HG03095 (cell line): Measurements from ENCODE around the gene KCNA5.

Source experiments
- ATAC-seq: cut with Tn5 transposase; IDR thresholded peaks from one replicate; pipeline ENCODE4 v1.9.1; 2021; ENCODE audit warnings: moderate library complexity; ENCODE audit not compliant: unreplicated experiment

The KCNA5 gene

GRCh38 chr12:5043589-5044419 is at the start of gene KCNA5:
TSS of gene KCNA5 (plus strand) at chr12:5043879. CDS start at chr12:5044148, 269 bp downstream.
- no peak for ATAC-seq

- no peak for ATAC-seq
Observed at GRCh38 chr12:4994622-4995021, 49.1 kb upstream of the KCNA5 start.

- ATAC-seq, result no peak
Observed at GRCh38 chr12:4996714-4997113, 47.0 kb upstream of the KCNA5 start.

GRCh38 chr12:4997939-4998338 is 45.7 kb upstream of the KCNA5 start:
- ATAC-seq, result no peak

DNA sequence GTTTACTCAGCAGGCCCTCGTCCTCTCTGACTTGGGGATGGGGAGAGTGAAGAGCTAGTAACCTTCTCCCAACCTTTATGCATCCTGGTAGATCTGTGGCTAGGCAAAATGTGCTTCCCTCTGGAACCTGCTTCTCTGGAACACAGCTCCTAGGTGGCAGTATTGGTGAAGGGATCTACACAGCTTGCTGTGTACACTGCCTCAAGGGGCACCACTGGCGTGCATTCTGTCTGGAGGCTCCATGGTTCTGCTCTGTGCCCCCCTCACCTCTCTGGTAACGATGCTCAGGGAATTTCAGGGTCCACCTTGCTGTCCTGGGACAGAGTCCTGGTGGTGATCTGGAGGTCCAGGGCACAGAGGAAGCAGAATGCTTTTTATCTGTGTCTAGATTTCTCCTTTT is 43.5 kb upstream of the KCNA5 start:
- no peak for ATAC-seq

- ATAC-seq, result no peak
Observed at GRCh38 chr12:5000658-5001385, 42.9 kb upstream of the KCNA5 start.

GRCh38 chr12:5003025-5003666 is 40.5 kb upstream of the KCNA5 start:
- ATAC-seq, result no peak

DNA sequence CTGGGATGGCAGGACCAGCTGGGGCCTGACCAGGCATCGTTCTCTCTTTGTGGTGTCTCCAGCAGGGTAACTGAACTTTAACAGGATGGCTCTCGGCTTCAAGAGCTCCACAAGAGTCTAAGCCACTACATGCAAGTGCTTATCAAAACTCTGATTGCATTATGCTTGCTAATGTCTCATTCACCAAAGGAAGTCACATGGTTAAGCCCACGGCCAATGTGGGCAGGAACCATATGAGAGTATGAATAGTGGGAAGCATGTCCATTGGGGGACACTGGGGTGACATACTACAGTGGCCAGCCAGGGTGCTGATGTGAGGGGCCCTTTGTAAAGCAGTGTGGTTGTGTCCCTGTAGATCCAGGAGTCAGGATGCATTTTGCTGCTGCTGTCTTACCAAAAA is 35.0 kb upstream of the KCNA5 start:
- no peak for ATAC-seq

DNA sequence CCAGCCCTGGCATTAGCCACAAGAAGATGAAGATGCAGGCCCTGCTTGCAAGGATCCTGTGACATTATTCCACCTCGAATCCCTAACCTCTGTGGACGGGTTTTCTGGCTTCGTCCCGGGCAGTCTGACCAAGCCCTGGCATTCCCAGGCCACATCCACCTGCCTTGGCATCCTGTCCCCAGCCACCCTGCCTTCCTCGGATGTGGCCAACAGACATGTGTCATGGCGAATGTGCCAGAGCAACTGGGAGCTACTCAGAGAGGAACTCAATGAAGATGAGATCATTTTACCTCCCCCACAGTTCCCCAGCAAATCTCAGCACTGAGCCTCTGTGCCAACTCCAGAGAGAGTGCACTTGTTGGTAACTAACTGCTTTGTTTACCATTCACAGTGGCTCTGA is 33.5 kb upstream of the KCNA5 start:
- no peak for ATAC-seq

DNA sequence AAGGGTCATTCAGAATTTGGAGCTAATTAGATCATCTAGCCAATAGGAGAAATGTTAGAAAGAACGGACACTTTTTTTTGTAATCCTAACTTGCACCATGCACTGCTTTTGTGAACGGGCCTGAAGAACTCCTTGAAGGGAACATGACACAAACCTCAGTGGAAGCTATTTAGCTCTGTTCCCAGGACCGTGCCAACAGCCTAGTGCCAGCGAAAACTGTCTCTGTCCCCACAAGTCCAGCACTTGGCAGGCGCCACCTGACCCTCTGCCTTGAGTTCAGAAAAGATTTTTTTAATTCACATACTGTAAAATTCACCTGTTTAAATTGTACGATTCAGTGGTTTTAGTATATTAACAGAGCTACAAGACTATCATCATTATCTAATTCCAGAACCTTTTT is 31.3 kb upstream of the KCNA5 start:
- no peak for ATAC-seq

GRCh38 chr12:5013266-5013730 is 30.4 kb upstream of the KCNA5 start:
- ATAC-seq, result no peak

GRCh38 chr12:5014269-5014668 is 29.4 kb upstream of the KCNA5 start:
- no peak for ATAC-seq

GRCh38 chr12:5015711-5016492 is 27.8 kb upstream of the KCNA5 start:
- no peak for ATAC-seq

DNA sequence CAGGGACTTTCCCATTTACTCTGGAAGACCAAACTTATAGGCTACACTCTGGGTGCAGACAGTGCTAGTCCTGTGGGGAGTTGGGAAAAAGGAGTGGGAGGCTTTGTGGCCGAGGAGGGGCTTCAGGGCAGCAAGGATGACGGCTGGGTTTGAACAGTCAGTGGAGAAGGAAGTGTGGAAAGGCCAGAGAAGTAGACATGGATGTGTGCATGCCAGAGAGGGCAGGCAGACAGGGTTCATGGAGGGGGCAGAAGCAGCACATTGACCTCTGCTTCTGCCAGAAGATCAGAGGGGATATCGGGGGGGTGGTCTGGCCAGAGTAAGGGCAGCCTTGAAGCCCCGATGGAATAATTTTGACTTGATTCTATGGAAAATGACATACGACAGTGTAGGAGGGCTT is 27.2 kb upstream of the KCNA5 start:
- no peak for ATAC-seq

DNA sequence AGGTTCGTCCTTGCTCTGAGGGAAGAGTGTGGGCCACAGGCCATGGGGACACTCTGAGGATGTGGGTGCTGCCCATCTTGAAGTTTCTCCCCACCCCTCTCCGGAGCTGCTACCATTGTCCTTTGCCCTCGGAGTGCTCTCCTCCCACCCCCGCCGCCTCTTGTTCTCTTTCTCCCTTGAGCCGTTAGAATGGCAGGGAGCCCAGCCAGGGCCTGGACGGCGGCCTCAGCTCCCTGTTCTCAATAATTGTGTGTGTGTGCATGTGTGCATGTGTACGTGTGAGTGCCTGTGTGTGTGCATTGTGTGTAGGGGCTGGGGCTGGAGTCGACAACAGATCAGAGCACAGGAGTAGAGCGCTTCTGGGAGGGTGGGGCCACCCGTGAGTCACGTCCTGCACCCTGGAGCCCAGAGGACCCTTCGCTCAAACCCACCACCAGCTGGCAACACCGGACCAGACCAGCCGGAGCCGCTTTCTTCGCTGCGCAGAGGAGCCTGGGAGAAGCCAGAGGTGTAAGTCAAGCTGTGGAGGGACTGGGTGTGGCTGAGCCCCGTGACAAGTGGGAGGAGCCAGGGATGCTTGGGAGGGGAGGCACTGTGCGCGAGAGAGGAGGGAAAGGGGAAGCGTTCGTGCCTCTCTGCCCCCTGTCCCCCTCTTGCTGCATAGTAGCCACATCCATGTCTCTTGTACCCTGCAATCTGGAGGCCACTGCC is 25.9 kb upstream of the KCNA5 start:
- ATAC-seq, result no peak

GRCh38 chr12:5018677-5019076 is 25.0 kb upstream of the KCNA5 start:
- no peak for ATAC-seq

DNA sequence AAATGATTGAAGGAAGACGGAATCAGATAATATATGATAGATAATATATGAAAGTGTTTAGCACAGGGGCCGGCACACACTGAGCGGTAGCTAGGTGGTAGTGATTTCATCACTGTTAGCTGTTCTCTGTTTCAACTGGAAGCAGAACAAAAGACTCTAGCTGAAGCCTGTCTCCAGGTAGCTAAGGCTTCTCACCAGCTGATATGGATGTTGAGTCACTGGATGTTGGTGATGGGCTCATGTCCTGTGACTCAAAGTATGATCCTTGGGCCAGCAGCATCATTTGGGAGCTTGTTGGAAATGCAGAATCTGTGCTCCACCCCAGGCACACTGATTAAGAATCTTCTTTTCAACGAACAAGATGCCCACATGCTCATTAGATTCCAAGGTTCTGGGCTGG is 21.7 kb upstream of the KCNA5 start:
- no peak for ATAC-seq

GRCh38 chr12:5022465-5023061 is 21.1 kb upstream of the KCNA5 start:
- no peak for ATAC-seq

DNA sequence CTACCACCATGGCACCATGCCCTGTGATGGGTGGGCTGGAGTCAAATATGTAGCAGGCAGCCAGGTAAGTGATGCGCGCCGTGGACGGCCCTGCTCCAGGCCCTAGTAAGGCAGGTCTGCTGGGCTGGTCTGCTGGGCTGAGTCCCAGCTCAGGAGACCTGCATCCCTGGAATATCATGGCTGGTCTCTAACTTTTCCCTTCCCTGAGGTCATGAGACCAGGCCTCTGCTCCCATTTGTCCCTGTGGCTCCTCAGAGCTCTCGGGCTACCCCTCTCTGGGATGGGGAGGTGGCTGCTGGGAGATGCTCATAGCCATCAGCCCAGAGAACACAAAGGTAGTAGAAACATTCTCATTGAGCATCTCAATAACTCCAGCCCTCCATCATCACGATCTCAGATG is 19.8 kb upstream of the KCNA5 start:
- ATAC-seq, result no peak

GRCh38 chr12:5026342-5026938 is 17.2 kb upstream of the KCNA5 start:
- ATAC-seq, result no peak
